Suprapubic skin (tissue), 4 donors: ENCODE results near the gene KATNIP. TPM values are rescaled to one million over a fixed set of nuclear protein-coding genes. Genes with fewer than 3 reads are reported as not detected.

ENCODE experiments used
- DNase-seq, 2 donors: peaks; one replicate each; pipeline ENCODE4 v3.0.0-alpha.2; 2019; ENCODE audit warnings: low spot score in 2 of 2
- H3K27ac ChIP-seq: fragments of 200-600 bp; sonication (generic); one replicate; pipeline ENCODE4 v1.5.1; 2019
- H3K27me3 ChIP-seq: fragments of 200-600 bp; sonication (generic); one replicate; pipeline ENCODE4 v1.5.1; 2019
- H3K36me3 ChIP-seq: fragments of 200-600 bp; sonication (generic); one replicate; pipeline ENCODE4 v1.5.1; 2019
- H3K4me1 ChIP-seq: fragments of 200-600 bp; sonication (generic); one replicate; pipeline ENCODE4 v1.5.1; 2019
- H3K4me3 ChIP-seq: fragments of 200-600 bp; sonication (generic); one replicate; pipeline ENCODE4 v1.5.1; 2019; ENCODE audit warnings: mild to moderate bottlenecking
- H3K9me3 ChIP-seq: fragments of 200-600 bp; sonication (generic); one replicate; pipeline ENCODE4 v1.5.1; 2019
- CTCF ChIP-seq, 2 donors: fragments of 200-600 bp in 1 of 2; fragments of 450-650 bp in 1 of 2; sonication (generic) in 1 of 2; IDR thresholded peaks; one replicate each; pipeline ENCODE4 v1.5.1; 2016 to 2019; ENCODE audit warnings: antibody characterized with exemption in 2 of 2, mild to moderate bottlenecking in 1 of 2, moderate library complexity in 1 of 2
- EP300 ChIP-seq: sonication (generic); formaldehyde crosslinking; IDR thresholded peaks from one replicate; pipeline ENCODE4 v1.6.1; 2017; ENCODE audit warnings: antibody characterized with exemption
- POLR2A ChIP-seq, 2 donors: fragments of 450-650 bp; IDR thresholded peaks; one replicate each; pipeline ENCODE4 v1.6.1; 2017; ENCODE audit warnings: antibody characterized with exemption in 2 of 2, mild to moderate bottlenecking in 2 of 2, moderate library complexity in 2 of 2
- POLR2AphosphoS5 ChIP-seq, 3 donors: sonication (generic); formaldehyde crosslinking; IDR thresholded peaks; one replicate each; pipeline ENCODE4 v1.6.1; 2017; ENCODE audit warnings: antibody characterized with exemption in 3 of 3
- WGBS: methylation state at CpG from one replicate; pipeline ENCODE4 v1.1.5; 2018; 5-methylcytosine and 5-hydroxymethylcytosine counted together
- total RNA-seq, 4 donors: library from RNA; depleted of rRNA; stranded (reverse); fragments of >200 nt; gene quantifications; one replicate each; pipeline ENCODE4 v1.1.0, GENCODE V29; 2016

Gene KATNIP
- total RNA-seq: 10 to 100 TPM; 27.6 to 52.7 (median 32.1) TPM

- no peaks in the 10 kb centered on the region for H3K9me3 ChIP-seq
- H3K27ac ChIP-seq: peak within 1 kb of the TSS; percentile 81
- H3K4me3 ChIP-seq: peak within 1 kb of the TSS; percentile 83
- no peaks in the 10 kb centered on the region for H3K27me3 ChIP-seq
- TF ChIP-seq EP300: no peak
- TF ChIP-seq CTCF (IDR thresholded peaks at IDR 0.05): no peak
- peak in 2 of 3 donors; percentile 32 to 74 for TF ChIP-seq POLR2AphosphoS5 (IDR thresholded peaks at IDR 0.05)
- TF ChIP-seq POLR2A (IDR thresholded peaks at IDR 0.05): peak; percentile 42 to 64
- WGBS: under 1% methylated on average over 48 of the region's 59 CpGs
- peaks cover 51% of the 10 kb centered on the region for H3K4me1 ChIP-seq
- DNase-seq: peak; percentile 100
- peaks cover 2% of the 10 kb centered on the region for H3K36me3 ChIP-seq
Measured at GRCh38 chr16:27549746-27550581, at the start of gene KATNIP, which contains the start of gene GTF3C1. Gene KATNIP, plus strand, starts transcription at chr16:27550144. Its CDS starts 27 bp downstream, at chr16:27550171. Gene GTF3C1, minus strand, starts transcription at chr16:27549913. Its CDS starts 23 bp downstream, at chr16:27549890.

GRCh38 chr16:27500801-27501200 is 49.1 kb upstream of the KATNIP start:
- DNase-seq: no peak
- Histone ChIP-seq H3K4me1 (peaks cover 7% of the 10 kb centered on the region), H3K27ac (no peak overlapping the region), H3K9me3 (no peaks in the 10 kb centered on the region), H3K36me3 (peaks cover 100% of the 10 kb centered on the region), H3K27me3 (no peaks in the 10 kb centered on the region), H3K4me3 (no peak overlapping the region)
- WGBS: 91% methylated on average over 3 of the region's 3 CpGs
- TF ChIP-seq POLR2AphosphoS5 (IDR thresholded peaks at IDR 0.05): no peak
- no peak for TF ChIP-seq CTCF (IDR thresholded peaks at IDR 0.05)
- TF ChIP-seq EP300: no peak
- no peak for TF ChIP-seq POLR2A (IDR thresholded peaks at IDR 0.05)

- Histone ChIP-seq H3K4me3 (no peak overlapping the region), H3K4me1 (peaks cover 16% of the 10 kb centered on the region), H3K27ac (no peak overlapping the region), H3K36me3 (peaks cover 100% of the 10 kb centered on the region), H3K27me3 (no peaks in the 10 kb centered on the region), H3K9me3 (no peaks in the 10 kb centered on the region)
- no peak for DNase-seq
- 81% methylated on average over 5 of the region's 5 CpGs for WGBS
- TF ChIP-seq POLR2AphosphoS5 (IDR thresholded peaks at IDR 0.05): no peak
- no peak for TF ChIP-seq EP300
- TF ChIP-seq POLR2A (IDR thresholded peaks at IDR 0.05): no peak
- TF ChIP-seq CTCF (IDR thresholded peaks at IDR 0.05): no peak
Measured at GRCh38 chr16:27503662-27504061, 46.3 kb upstream of the KATNIP start.

- Histone ChIP-seq H3K36me3 (peaks cover 97% of the 10 kb centered on the region), H3K9me3 (no peaks in the 10 kb centered on the region), H3K4me1 (peaks cover 16% of the 10 kb centered on the region), H3K27me3 (no peaks in the 10 kb centered on the region), H3K27ac (peak overlapping the region; percentile 63), H3K4me3 (no peak overlapping the region)
- TF ChIP-seq EP300 (no peak), CTCF (IDR thresholded peaks at IDR 0.05) (no peak), POLR2AphosphoS5 (IDR thresholded peaks at IDR 0.05) (no peak), POLR2A (IDR thresholded peaks at IDR 0.05) (no peak)
- 53% methylated on average over 13 of the region's 13 CpGs for WGBS
- DNase-seq: no peak
Measured at GRCh38 chr16:27505297-27506236, 44.4 kb upstream of the KATNIP start.
